Embryonic facial prominence (tissue), 1 donor: Measurements from ENCODE around the gene CD300E.
"Not testable (repeated sequence)": the region's sequence is repeated elsewhere in the genome, so short reads cannot be mapped to it uniquely, and the experiment has no call there.

Experiments
- DNase-seq: peaks from one replicate; pipeline ENCODE4 v3.0.0-alpha.2; 2016; ENCODE audit errors: extremely low spot score

The CD300E gene

DNA sequence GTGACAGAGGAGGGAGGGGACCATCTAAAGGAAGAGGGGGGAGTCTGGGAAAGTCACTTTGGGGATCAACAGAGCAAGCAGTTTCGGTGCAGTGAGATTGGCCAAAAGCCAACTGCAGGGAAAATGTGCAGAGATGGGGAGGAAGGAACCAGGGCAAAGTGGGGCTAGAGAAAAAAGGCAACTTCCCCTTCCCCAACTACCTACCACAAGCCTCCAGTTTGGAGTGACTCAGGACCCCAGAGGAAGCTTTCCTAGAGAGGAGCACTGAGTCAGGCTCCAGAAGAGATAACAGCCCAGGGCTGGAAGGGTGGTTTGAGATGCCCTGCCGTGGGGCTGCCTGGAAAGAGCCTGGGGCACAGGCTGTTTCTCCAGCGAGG lies 24.5 kb downstream of the CD300E start:
- no peak for DNase-seq

DNA sequence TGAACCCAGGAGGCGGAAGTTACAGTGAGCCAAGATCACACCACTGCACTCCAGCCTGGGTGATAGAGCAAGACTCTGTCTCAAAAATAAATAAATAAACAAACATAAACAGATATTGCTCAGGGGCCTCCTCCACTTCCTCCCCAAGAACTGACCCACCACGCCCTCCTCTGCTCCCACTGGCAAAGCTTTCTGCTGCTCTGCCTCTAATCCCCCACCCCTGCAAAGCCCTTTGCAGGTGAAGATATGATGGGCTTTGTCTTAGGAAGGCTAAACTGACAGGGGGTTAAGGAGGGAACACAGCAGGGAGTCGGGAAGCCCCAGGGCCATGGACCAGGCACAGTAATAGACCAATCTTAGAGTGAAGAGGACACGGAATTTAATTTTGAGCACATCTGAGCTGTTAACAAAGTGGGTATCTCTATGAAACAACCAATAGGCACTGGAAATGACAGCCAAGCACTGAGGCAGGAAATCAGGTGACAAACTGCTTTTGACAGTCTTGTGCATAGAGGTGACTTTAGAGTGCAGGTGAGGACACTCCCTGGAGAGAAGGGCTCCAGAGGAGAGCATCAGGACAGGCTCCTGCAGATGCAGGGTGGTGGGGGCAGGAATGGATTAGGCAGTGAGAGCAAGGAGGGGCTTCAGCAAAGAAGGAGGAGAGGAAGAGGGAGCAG lies 25.1 kb downstream of the CD300E start:
- DNase-seq = no peak

DNA sequence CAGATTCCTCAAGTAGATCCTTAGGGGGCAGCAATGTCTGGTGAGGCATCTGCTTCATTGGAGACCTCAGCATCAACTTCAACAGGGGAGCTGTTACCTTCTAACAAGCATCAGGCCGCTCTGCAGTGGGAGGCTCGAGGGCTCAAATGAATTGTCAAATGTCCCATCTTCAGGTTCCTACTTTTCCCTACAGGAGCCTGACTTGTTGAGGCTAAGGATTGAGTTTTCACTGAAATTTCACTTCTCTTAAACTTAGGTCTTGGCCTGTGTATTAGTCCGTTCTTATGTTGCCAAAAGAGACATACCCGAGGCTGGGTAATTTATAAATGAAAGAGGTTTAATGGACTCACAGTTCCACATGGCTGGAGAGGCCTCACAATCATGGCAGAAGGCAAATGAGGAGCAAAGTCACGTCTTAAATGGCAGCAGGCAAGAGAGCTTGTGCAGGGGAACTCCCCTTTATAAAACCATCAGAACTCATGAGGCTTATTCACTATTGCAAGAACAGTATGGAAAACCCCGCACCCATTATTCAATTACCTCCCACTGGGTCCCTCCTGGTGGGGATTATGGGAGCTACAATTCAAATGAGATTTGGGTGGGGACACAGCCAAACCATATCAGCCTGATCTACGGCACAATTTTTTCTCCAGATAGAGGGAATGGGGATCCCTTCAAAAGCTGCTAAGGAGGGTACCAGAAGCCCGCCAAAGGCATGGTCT lies 26.3 kb downstream of the CD300E start:
- no peak for DNase-seq

DNA sequence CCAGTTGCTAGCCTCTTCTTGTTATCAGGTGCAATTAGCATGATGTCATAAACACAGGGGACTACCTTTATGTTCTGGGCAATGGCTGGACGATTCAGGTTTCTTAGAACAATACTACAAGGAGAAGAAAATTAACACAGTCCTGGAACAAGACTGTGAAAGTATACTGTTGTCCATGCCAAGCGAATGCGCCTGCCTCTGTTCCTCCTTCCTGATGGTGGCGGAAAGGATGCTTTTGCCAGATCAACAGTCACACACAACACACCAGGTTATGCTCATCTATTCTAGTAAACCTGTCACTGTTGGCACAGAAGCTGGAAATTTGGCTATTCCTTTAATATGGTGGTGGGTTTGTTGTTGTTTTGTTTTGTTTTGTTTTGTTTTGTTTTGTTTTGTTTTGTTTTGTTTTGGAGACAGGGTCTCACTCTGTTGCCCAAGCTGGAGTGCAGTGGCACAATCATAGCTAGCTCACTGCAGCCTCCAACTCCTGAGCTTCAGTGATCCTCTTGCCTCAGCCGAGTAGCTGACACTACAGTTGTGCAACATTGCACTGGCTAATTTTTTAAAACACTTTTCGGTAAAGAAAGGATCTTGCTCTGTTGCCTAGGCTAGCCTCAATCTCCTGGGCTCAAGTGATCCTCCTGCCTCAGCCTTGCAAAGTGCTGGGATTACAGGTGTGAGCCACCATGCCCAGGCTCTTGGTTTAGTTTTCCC lies 28.3 kb downstream of the CD300E start:
- no peak for DNase-seq

DNA sequence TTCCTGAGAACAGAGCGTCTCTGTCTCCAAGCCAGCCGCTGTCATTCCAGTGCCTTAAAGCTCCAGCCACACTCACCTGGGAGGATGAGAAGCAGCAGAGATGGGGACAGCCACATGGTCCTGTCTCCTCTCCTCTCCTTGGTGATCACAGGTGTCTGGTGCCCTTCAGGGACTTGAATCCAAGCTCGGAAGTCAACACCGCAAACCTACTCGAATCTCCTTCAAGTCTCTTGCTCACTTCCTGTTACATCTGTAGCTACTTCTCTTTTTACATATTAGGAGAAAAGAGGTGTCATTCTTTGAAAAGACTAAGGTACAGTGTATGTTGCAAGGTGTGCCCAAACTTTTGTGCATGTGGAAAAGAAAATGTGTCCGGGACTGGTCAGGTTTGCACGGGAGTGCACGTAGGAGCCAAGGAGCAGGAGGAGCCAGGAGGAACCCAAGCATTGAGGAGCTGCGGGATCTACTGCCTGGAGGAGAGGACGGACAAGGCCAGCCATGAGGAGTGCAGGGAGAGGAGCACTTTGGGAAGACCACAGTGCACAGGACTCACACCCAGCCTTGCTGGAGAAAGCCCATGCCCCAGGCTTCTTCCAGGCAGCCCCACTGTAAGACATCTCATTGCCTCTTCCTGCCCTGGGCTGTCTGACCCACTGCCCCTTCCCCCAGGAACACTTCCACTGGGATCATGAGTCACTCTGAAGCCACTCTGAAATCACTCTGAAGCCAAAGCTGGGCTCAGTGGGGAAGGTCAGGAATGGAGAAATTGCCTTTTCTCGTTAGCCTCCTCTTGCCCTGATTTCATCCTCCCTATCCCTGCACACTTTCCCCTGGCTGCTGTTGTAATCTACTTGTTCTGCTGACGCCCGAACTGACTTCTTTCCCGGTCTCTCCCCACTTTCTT lies 31.2 kb downstream of the CD300E start, which contains the start of gene CD300LD:
TSS of gene CD300LD (minus strand) at position 197 of the 904 bp plus-strand sequence. CDS start at position 116, 81 bp downstream.
- no peak for DNase-seq

DNA sequence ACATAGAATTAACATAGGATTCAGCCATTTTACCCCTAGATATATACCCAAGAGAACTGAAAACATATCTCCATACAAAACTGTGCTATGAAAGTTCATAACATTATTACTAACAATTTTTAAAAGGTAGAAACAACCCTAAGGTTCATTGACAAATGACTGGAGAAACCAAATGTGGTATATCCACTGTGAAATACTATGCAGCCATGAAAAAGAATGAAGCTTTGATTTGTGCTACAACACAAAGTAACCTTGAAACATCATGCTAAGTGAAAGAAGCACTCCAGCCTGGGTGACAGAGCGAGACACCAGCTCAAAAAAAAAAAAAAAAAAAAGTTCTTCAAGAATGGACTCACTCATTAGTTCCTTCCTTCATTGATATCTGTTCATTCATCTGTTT lies 32.0 kb downstream of the CD300E start:
- no peak for DNase-seq

DNA sequence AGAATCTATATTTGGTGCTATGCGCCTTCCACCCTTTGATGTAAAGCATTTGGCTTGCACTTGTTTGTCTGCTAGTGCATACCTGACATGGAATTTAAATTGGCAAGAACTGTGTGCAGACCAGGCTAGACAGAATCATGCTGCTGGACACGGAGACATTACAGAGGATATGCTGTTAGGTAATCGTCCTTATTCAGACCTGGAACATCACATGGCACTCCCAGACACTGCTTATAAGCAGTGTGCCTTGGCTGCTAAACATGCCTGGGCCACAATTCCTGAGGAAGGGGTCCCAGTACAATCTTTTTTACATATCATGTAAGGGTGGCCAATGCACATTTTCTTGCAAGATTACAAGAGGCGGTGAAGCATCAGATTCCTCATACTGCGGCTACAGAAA lies 37.8 kb downstream of the CD300E start:
- DNase-seq = no peak

DNA sequence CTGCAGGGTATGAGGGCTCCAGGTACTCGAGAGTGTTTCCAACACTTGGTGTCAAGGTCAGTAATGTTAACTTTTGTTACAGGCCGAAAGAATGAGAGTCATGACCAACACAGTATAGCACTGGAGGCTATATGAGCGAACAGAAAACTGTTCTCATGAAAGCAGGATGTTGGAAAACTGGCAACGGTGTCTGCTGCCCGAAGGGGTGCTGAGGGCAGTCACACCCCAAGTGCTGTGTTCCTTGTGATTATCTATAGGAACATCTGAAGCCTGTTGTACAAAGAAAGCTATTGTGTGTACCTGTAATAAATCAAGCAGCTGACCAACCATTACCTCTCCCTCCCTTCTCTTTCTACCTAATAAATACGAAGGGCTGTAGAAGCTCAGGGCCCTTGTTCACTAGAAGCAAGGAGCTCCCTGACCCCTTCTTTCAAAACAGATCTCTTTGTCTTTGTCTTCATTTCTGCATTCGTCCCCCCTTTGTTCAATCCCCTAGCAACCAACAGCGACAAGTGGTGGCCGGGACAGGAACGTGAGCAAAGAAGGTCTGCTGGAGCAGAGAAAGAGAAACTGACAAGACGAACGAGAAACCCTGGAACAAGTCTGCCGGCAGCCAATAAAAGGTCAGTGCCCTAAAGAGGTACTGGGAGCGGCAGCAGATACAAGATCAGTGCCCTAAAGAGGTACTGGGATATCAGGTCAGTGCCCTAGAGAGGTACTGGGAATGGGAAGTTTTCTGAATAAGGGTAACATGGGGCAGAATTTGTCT lies 39.1 kb downstream of the CD300E start:
- no peak for DNase-seq

DNA sequence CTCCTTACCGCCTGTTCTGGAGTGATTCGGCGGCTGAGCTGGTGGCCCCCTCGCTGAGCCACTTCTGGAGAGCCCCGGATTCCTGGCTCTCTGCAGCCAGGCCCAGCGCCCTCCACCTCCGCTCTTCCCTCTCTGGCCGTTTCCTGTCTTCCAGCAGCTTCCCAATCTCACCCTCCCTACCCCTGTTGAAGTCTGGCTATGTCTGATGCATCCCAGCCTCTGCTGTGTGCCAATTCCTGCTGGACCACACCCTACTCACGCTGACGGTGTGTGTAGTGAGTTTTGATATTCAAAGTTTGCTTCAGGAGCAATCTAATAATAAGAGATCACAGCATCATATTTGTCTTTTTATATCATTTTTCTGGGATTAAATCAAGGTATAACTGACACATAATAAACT lies 40.9 kb downstream of the CD300E start:
- no peak for DNase-seq

DNA sequence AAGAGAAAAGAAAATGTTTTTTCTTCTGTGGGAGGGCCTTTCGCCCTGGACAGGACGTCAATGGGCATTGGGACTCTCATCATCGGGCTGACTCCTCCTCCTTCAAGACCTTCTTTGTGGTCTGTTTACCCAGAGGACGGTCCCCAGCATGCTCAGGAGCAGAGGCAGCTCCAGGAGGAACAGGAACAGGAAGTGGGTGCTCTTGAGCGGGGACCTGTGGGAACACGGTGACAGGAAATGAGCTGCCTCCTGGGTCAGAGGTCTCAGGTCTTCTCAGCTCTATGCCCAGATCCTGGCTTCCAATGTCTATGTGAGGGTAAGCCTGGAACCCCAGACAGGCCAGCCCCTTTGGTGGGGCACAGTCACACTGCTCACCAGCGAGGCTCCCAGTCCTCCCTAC lies 43.6 kb downstream of the CD300E start:
- no peak for DNase-seq

DNA sequence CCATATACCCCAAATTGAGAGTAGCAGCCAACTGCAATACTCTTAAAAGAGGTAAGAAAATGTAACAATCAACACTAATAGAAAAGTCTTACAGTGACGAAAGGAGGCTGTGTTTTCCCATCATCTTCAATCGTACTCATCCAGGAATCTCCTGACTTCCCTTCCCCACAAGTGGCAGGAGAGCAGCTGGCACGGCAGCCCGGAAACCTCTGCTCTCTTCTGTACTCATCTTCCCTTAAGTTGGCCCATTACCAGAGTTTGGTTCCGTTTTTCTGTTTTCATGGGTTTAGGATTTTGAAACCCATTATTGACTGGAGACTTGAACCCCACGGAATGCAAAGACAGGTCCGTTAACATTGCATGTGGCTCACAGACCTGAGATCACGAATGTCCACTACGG lies 44.6 kb downstream of the CD300E start:
- DNase-seq = no peak

DNA sequence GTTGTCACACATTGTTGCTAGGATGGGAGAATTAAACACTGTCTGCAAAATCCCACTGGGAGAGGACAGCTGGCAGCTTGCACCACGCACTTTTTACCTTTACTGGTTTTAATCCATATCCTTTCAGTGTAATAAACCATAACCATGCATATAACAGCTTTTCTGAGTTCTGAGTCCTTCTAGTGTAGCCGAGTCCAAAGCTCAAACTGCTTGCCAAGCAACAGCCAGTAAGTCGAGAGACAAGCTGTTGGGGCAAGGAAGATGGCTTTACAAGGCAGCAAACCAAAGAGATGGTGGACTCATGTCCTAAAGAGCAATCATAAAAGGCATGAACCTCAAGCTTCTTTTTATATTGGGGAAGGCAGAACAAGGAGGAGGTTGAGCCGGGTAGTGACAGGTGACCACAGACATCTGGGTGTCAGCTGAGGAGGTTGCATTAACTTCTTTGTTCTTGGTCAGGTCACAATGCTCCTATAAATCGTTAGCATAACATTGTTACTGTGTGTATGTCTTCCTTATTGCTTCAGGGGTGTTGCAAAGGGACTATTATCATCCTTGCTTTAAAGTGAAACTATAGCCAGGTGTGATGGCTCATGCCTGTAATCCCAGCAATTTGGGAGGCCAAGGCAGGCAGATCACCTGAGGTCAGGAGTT lies 48.9 kb downstream of the CD300E start:
- DNase-seq = no peak

DNA sequence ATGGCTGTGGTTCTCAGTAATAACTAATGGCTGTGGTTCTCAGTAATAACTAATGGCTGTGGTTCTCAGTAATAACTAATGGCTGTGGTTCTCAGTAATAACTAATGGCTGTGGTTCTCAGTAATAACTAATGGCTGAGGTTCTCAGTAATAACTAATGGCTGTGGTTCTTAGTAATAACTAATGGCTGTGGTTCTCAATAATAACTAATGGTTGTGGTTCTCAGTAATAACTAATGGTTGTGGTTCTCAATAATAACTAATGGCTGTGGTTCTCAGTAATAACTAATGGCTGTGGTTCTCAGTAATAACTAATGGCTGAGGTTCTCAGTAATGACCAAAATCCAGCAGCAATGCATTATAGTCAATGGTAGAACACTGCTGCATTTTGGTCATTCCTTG lies 49.9 kb downstream of the CD300E start:
- not testable (repeated sequence) for DNase-seq

DNA sequence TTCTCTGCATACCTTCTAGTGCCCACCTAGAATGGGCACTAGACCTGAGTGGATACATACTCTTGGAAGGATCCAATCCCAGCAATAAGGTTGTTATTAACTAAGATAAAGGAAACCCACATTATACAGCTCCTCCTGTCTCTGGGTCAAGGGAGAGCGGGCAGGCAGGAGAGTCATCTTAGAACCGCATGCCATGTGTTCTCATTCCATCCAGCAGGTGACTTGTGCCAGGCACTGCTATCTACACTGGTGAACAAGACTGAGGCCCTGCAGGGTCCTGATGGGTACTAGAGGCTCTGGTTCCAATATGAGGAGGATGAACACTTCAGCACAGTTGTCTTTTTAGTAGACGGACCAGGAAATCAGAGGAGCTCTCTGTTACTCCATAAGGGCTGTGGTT lies 50.4 kb downstream of the CD300E start:
- no peak for DNase-seq

DNA sequence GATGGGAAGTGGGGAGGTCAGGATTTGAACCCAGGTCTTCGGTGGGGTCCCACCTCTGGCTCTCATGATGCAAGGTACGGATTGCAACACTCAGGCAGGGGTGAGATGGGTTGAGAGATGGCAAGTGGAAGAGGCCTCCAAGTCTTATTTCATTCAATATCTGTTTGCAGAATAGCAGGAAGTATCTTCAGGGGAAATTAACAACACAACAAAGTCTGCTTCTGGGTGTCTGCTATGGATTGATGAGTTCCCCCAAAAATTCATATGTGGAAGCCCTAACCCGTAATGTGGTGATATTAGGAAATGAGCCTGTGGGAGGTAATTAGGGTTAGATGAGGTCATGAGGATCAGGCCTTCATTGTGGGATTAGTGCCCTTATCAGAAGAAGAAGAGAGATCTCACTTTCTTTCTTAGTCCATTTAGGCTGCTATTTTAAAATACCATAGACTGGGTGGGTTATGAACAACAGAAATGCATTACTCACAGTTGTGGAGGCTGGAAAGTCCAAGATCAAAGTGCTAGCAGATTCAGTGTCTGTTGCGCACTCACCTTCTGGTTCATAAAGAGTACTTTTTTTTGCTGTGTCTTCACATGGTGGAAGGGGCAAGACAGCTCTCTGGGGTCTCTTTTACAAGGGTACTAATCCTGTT lies 51.8 kb downstream of the CD300E start:
- no peak for DNase-seq

DNA sequence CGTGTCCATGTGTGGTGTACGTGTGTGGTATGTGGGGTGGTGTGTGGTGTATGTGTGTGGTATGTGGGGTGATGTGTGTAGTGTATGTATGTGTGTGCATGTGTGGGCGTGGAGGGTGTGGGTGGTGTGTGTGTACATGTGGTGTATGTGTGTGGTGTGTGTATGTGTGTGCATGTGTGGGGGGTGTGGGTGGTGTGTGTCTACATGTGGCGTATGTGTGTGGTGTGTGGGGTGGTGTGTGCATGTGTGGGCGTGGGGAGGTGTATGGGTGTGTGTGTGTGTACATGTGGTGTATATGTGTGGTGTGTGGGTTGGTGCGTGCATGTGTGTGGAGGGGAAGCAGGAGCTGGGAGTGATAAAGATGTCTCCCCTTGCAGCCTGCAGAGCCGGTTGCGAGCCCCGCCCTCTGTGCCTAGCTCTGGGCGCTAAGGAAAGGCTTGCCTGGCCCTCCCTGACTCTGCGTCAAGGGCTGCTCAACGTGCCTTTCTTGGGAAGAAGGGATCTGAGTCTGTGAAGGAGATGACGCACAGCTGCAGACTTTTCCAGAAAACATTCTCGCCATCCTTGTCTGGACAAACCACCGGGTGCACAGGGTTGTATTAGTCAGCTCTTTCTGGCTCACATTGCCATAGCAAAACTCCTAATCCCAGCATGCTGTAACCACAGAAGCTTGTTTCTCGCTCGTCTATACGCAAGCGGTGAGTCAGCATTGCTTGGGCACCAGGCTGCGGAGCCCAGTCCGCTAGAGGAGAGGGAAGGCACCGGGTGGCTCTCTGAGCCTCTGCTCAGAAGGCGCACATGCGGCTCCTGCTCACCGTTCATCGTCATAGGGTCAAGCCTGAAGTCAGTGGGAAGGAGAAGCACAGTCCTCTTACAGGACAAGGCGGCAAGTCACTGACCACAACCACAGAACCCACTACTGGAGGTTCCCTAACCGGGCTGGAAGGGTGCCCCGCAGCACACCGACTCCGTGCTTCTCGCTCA lies 54.2 kb downstream of the CD300E start:
- no peak for DNase-seq

DNA sequence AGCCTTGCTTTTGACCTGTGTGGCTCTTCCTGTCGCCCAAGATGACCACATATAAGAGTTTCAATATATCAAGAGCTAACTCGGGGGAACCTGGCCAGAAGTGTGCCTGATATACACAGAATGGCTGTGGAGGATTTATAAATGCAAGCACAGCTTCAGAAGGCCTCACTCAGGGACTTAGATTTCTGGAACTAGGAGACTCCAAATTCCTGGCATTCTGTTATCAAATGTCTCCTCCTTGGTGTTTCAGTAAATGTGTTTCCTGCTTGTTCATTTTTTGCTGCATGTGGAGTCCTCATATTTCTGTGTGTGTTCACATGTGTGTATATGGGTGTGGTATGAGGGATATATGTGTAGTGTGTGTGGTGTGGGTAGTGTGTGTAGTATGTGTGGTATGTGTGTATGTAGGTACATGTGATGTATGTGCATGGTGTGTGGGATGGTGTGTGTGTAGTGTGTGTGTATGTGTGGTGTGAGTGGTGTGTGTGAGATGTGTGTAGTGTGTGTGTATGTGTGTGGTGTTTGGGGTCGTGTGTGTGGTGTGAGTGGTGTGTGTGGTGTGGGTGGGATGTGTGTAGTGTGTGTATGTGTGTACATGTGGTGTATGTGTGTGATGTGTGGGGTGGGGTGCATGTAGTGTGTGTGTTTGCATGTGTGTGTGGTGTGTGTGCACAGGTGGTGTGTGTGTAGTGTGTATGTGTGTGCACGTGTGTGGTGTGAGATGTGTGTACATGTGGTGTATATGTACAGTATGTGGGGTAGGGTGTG lies 55.2 kb downstream of the CD300E start:
- DNase-seq = no peak

DNA sequence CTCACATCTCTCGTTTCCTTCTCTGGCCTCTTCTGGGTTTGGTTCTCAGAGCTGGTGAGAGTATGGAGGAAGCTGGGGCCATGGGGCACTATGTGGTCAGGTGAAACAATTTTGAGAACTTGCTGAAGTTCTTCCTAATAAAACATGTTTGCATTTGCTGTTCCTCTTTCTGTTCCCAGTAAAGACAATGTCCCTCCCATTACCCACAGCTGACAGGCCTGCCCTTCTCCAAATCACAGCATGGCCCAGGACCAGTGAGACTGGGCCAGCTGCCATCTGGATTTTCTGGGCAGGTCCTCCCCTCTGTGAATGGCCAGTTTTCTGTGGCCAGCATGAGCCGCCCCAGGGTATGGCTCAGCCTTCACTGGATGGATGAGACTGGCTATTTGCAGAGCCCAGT lies 56.1 kb downstream of the CD300E start, which contains the start of gene CD300H:
TSS of gene CD300H (minus strand) at position 113 of the 400 bp plus-strand sequence.
- DNase-seq = no peak
